Head of caudate nucleus (tissue), 42 donors: ENCODE measurements around the gene ARMH2.
"Not testable (repeated sequence)": the region's sequence is repeated elsewhere in the genome, so short reads cannot be mapped to it uniquely, and the experiment has no call there.

Experiments used
- DNase-seq, 42 donors: peaks; one replicate each; pipeline versions ENCODE4 v3.0.0 to v3.0.0-alpha.2; 2020 to 2021; ENCODE audit warnings: mixed read lengths in 7 of 42
- intact Hi-C: fragments of 100-400 bp; cut with DNase I; formaldehyde crosslinking; loops from one replicate; pipeline ENCODE4 v1.15.0; 2022

Gene ARMH2

DNA sequence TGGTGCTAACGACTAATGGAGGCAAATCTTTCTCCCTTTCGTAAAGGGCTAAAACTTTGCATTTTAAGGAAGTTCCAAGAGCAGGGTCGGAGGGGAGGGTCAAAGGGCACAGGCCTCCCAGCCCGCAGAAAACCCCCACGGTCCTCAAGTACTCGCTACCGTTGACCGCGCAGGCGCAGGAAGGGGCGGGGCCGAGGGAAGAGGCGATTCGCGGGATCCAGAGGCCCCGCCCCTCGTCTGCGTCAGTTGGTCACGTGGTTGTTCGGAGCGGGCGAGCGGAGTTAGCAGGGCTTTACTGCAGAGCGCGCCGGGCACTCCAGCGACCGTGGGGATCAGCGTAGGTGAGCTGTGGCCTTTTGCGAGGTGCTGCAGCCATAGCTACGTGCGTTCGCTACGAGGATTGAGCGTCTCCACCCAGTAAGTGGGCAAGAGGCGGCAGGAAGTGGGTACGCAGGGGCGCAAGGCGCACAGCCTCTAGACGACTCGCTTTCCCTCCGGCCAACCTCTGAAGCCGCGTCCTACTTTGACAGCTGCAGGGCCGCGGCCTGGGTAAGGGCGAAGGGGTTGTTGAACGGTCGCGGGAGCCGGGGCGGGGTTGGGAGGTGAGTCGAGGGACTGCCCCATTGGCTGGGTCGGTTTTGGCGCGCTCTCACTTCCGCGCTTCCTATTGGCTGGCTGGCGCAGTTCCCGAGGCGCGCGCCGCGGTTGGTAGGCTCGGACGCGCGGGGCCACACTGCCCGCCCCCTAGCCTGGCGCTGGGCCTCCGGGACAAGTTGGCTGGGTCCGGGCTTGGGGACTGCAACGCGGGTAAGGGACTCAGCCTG is 23.8 kb downstream of the ARMH2 start, which contains the start of gene GMNN:
Gene GMNN, plus strand, starts transcription at position 242 of the 824 bp plus-strand sequence. CDS start 2,310 bp downstream, outside the sequence.
- DNase-seq: peak; percentile 96 to 100 (median 99)
- intact Hi-C loops: loop anchor here (10.0 kb wide), 1 partner anchor 190 kb away; no protein-coding TSS in a partner anchor

DNA sequence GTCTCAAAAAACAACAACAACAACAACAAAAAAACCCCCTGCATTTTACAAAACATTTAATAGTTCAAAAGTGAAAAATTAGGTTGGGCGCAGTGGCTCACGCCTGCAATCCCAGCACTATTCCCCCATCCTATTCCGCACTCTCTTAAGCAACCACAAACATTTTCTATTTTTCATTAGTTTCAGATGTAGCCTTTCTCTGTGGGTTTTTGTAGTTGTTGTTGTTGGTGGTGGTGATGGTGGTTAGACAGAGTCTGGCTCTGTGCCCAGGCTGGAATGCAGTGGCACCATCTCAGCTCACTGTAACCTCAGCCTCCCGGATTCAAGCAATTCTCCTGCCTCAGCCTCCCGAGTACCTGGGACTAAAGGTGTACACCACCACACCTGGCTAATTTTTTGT is 30.4 kb downstream of the ARMH2 start:
- intact Hi-C loops: no loop called here
- no peak for DNase-seq

DNA sequence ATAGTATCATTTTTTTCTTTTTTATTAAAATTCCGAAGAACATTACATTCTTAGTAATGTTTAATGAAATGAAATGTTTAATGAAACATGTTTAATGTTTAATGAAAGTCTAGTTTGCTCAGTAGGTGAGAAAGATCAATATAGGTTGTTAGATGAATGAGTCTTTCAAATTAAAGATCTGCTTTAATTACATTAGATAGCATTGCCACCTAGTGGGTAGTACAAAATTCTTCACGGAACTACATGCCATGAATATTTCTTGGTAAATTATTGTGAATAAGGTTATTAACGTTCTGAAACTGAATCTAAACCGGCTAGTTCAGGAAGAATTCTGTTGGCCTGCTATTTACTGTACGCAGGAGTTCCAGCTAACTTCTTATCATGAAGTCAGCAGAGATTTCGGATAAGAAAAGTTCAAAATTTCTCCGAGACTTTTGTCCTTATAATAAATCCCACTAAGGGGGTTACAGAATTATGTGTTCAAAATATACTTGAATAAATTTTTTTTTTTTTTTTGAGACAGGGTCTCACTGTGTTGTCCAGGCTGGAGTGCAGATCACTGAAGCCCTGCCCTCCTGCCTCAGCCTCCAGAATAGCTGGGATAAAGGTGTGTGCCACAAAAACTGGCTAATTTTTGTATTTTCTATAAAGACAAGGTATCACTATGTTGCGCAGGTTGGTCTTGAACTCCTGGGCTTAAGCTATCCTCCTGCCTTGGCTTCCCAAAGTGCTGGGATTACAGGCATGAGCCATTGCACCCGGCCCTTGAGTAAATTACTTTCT is 31.8 kb downstream of the ARMH2 start:
- intact Hi-C loops: no loop called here
- DNase-seq: no peak

DNA sequence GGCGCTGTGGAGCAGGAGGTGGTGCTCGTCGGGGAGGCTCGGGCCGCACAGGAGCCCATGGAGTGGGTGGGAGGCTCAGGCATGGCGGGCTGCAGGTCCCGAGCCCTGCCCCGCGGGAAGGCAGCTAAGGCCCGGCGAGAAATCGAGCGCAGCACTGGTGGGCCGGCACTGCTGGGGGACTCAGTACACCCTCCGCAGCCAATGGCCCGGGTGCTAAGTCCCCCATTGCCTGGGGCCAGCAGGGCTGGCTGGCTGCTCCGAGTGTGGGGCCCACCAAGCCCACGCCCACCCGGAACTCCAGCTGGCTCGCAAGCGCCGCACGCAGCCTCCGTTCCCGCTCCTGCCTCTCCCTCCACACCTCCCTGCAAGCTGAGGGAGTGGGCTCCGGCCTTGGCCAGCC is 32.7 kb downstream of the ARMH2 start:
- intact Hi-C loops, DNase-seq: not testable (repeated sequence)

DNA sequence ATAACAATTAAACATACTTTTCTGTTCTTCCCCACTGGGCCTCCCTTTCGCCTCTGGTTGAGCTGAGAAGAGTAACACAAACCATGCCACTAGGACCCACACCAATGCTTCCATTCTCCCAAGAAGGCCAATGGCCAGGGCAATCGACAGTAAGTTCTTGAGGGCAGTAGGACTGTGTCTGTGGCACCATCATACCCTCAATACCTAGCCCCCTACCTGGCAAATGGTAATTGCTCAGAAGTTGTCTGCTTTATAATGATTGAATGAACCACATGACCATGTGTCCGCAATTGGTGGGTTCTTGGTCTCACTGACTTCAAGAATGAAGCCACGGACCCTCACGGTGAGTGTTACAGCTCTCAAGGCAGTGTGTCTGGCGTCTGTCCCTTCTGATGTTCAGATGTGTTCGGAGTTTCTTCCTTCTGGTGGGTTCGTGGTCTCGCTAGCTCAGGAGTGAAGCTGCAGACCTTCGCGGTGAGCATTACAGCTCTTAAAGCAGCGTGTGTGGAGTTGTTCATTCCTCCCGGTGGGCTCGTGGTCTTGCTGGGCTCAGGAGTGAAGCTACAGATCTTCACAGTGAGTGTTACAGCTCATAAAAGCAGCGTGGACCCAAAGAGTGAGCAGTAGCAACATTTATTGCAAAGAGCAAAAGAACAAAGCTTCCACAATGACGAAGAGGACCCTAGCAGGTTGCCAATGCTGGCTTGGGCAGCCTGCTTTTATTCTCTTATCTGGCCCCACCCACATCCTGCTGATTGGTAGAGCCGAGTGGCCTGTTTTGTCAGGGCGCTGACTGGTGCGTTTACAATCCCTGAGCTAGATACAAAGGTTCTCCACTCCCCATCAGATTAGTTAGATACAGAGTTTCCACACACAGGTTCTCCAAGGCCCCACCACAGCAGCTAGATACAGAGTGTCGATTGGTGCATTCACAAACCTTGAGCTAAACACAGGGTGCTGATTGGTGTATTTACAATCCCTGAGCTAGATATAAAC is 33.6 kb downstream of the ARMH2 start:
- DNase-seq, intact Hi-C loops: not testable (repeated sequence)

DNA sequence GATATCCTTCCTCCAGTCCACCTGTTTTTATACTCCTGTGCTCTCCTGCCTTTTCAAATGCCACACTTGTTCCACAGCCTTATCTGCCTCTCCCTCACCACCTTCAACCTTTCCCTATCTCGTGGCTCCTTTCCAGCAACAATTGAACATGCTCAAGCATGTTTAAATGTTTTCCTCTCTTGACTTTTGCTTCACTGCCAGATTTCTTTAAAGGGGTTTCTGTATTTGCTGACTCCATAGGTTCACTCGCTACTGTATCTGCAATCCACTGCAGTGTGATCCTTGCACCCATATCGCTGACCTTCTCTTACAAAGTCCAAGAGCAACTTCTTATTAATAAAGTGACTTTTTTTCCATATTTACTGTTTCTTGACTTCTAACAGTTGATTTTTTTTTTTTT is 35.1 kb downstream of the ARMH2 start:
- intact Hi-C loops: no loop called here
- DNase-seq: no peak

DNA sequence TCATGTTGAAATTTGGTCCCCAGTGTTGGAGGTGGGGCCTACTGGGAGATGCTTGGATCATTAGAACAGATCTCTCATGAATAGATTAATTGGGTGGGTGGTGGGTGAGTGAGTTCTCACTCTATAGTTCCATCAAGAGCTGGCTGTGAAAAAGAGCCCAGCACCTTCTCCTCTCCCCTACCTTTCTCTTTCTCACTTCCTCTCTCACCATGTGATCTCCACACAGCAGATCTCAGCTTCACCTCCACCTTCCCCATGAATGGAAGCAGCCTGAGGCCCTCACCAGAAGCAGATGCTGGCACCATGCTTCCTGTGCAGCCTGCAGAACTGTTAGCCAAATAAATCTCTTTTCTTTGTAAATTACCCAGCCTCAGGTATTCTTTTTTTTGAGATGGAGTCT is 36.9 kb downstream of the ARMH2 start:
- intact Hi-C loops: no loop called here

DNA sequence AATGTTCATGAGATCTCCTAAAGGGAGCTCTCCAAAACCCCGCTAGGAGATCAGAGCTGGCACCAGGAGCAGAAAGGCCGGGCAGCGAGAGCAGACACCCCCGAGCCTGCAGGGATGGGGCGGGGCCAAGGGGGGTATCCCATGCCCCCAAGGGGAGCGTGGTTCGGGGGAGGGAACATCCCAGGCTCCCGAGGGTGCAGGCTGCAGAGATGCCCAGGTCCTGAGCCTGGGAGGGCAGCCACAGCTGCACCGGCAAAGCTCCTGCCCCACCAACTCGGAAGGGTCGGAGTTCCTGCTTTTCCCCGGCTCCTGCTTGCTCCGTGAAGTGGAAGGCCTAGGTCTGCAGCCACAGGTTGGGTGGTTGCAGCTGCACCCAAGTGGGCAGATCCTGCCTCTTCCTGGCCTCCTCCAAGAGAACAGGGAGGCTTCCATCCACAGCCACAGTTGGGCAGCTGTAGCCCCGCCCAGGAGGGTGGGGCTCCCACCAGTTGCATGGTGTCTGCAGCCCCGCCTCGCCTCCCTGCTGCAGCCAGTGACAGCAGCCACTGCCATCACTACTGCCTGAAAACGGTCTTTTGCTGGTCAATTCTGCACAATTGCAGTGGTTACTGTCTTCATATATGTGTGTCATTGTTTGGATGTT is 37.4 kb downstream of the ARMH2 start:
- intact Hi-C loops: no loop called here
- no peak for DNase-seq

More for the DNA sequence above, 36.9 kb downstream of the ARMH2 start:
- no peak for DNase-seq

DNA sequence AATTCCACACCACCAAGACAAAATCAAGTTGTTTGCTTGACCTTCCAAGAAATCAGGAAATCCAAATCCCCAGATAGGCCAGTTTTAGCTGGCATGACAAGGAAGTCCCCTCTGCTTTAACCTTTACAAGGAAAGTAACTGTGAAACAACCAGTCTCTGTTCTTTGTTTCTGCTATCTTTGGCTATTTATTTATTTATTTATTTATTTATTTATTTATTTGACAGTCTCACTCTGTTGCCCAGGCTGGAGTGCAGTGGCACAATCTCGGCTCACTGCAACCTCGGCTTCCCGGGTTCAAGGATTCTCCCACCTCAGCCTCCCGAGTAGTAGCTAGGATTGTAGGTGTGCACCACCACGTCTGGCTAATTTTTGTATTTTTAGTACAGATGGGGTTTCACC is 38.5 kb downstream of the ARMH2 start:
- no peak for DNase-seq
- intact Hi-C loops: no loop called here

DNA sequence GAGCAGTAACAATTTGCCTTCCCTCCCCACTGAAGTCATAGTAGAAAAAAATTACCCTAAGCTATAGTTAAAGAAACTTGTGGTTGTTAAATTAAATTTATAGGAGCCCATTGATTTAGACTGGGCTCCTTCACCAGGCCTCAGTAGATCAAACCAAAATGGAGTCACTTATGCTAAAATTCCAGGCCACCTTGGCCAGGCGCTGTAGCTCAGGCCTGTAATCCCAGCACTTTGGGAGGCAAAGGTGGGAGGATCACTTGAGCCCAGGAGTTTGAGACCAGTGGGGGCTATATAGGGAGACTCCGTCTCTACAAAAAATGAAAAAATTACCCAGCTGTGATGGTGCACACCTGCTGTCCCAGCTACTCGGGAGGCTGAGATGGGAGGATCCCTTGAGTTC is 39.0 kb downstream of the ARMH2 start:
- intact Hi-C loops: no loop called here
- no peak for DNase-seq

DNA sequence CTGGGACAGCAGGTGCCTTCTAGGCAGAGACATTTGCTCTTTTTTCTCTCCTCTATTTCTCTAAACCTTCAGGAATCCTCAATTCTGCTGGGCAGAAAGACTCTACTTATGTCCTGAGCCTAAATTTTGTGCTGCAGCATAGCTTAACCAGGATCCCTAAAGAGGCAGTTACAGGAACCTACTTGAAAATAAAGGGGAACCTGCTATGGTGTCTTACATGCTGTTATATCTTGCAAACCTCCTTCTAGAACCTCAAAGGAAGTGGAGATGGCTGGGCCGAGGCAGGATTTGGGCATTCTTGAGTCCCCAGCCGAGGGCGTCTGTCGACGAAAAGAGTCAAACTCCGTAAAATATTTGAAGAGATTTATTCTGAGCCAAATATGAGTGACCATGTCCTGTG is 41.1 kb downstream of the ARMH2 start:
- intact Hi-C loops: no loop called here
- no peak for DNase-seq

DNA sequence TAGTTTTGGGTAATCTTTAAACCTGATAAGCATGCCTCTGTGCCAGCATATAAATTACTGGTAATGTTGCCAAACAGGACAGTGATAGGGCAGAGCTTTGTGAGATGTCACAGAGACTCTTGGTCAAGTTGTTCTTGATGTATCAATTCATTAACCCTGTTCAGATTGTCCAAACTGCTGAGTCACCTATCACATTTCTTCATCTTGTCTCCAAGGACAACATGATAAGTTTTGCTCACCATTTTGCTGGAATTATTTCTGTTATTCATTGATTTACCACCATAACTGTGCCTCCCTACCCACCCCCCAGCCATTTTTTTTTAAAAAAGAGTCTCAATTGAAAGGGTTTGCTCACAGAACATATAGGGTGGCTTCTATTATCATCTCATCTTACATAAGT is 43.4 kb downstream of the ARMH2 start:
- intact Hi-C loops: no loop called here
- no peak for DNase-seq

DNA sequence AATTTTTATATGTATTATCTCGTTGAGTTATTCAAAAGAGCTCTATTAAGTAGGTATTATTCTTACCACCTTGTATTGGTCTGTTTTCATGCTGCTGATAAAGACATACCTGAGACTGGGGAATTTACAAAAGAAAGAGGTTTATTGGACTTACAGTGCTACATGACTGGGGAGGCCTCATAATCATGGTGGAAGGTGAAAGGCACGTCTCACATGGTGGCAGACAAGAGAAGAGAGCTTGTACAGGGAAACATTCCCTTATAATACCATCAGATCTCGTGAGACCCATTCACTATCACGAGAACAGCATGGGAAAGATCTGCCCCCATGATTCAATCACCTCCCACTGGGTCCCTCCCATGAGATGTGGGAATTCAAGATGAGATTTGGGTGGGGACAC is 44.3 kb downstream of the ARMH2 start:
- DNase-seq, intact Hi-C loops: not testable (repeated sequence)

DNA sequence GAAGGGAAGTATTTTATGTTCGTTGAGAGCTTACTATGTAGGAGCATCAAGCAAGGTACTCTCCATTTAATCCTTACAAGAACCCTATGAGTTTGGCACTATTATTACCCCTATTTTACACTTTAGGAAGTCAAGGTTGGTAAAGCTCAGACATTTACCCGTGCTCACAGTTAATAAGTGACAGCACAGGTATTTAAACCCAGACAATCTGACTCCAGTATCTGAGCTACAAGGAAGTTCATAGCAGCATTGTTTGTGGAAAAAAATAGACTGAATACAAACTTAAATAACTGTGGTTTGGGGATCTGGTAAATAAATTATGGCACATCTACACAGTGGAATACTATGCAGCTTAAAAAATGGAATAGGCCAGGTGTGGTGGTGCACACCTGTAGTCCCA is 45.2 kb downstream of the ARMH2 start:
- intact Hi-C loops: no loop called here
- no peak for DNase-seq

DNA sequence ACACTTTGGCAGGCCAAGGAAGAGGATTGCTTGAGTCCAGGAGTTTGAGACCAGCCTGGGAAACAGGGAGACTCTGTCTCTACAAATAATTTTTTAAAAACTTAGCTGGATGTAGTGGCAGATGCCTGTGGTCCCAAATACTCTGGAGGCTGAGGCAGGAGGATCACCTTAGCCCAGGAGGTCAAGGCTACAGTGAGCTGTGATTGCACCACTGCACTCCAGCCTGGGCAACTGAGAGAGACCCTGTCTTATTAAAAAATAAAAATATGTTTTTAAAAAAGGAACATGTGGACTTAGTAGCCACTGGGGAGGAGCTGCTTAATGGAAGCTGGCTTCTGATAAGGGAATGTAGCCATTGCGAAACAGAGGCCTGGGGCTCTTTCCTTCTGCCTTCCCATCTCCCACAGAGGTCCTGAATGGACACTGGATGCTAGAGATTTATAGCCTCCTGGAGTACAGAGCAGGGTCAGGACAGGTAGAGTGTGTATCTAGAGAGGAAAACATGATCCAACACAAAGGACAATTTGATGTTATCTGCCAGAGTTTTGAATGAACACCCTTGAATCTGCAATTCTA is 45.7 kb downstream of the ARMH2 start:
- intact Hi-C loops: no loop called here
- no peak for DNase-seq

DNA sequence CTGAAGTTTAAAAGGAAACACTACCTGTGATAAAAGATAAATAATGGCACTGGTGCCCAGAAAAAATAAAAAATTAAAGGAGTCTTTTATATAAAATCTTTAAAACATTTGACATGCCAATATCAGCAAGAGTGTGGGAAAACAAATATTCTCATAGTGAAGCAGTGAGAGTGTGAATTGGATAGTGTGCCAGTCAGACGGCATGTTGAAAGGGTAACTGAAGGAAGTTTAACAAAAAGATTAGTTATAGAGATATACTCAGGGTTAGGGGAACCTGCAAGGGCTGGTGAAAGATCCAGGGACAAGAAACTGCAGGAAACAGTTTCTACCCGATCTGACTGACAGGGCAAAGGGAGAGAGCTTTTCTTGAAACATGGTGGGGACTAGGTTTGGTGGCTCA is 46.2 kb downstream of the ARMH2 start:
- intact Hi-C loops: no loop called here
- no peak for DNase-seq

DNA sequence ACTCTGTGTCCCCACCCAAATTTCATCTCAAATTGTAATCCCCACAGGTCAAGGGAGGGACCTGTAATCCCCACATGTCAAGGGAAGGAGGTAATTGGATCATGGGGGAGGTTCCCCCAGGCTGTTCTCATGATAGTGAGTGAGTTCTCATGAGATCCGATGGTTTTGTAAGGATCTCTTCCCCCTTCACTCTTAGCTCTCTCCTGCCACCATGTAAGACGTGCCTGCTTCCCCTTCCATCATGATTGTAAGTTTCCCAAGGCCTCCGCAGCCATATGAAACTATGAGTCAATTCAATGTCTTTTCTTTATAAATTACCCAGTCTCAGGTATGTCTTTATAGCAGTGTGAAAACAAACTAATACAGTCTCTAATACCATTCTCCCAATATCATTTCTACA is 47.8 kb downstream of the ARMH2 start:
- intact Hi-C loops, DNase-seq: not testable (repeated sequence)

DNA sequence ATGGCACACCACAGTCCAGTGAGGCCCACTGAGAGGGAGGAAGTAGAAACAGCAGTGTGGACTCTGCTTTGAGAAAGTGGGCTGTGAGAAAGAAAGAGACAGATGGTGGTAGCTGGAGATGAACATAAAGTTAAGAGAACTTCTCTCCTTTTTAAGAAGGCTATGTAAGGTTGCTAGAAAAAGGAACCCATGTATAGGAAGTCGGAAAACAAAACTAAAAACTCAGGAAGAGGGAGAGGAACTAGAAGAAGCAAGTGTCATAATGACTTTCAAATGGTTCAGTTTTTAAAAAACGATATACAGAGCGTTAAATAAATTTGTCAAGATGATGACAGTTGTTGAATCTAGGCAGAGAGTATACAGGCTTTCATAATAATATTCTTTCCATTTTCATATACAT is 49.4 kb downstream of the ARMH2 start:
- DNase-seq: no peak
- intact Hi-C loops: no loop called here
